MM.1S (cell line): ENCODE measurements around the gene TMEM123.
A peak's percentile ranks its signal among the peaks of the same experiment; 100 is the strongest.

Experiments used
- DNase-seq: peaks from one replicate; pipeline ENCODE4 v3.0.0-alpha.2; 2015
- H2AFZ ChIP-seq: fragments of 300-600 bp; sonication (generic); 2 replicates; pipeline ENCODE4 v1.6.0; 2016; ENCODE audit warnings: antibody characterized with exemption, low read length
- H3F3A ChIP-seq: fragments of 300-600 bp; sonication (generic); 2 replicates; pipeline ENCODE4 v1.6.1; 2016; ENCODE audit warnings: mild to moderate bottlenecking, antibody characterized with exemption, low read length, moderate library complexity, mixed read lengths; ENCODE audit not compliant: insufficient read depth
- H3K27ac ChIP-seq: fragments of 300-600 bp; sonication (generic); 2 replicates; pipeline ENCODE4 v1.5.1; 2016; ENCODE audit warnings: mild to moderate bottlenecking, low read length
- H3K27me3 ChIP-seq: fragments of 300-600 bp; sonication (generic); replicated peaks from 2 replicates; pipeline ENCODE4 v1.6.0; 2016; ENCODE audit warnings: low read length; ENCODE audit not compliant: insufficient read depth
- H3K36me3 ChIP-seq: fragments of 300-600 bp; sonication (generic); replicated peaks from 2 replicates; pipeline ENCODE4 v1.6.1; 2016; ENCODE audit warnings: mild to moderate bottlenecking, low read length, mixed read lengths; ENCODE audit not compliant: insufficient read depth
- H3K4me1 ChIP-seq: fragments of 300-600 bp; sonication (generic); 2 replicates; pipeline ENCODE4 v1.6.1; 2016; ENCODE audit warnings: low read length, mixed read lengths
- H3K4me2 ChIP-seq: fragments of 300-600 bp; sonication (generic); 2 replicates; pipeline ENCODE4 v1.6.0; 2016; ENCODE audit warnings: low read depth, low read length
- H3K4me3 ChIP-seq: fragments of 300-600 bp; sonication (generic); 2 replicates; pipeline ENCODE4 v1.5.1; 2016; ENCODE audit warnings: low read length, mixed read lengths
- H3K79me2 ChIP-seq: fragments of 300-600 bp; sonication (generic); 2 replicates; pipeline ENCODE4 v1.6.1; 2016; ENCODE audit warnings: mixed run types, low read length, mixed read lengths
- H3K9ac ChIP-seq: fragments of 300-600 bp; sonication (generic); 2 replicates; pipeline ENCODE4 v1.6.1; 2016; ENCODE audit warnings: low read length, mixed read lengths
- H3K9me2 ChIP-seq: fragments of 300-600 bp; sonication (generic); replicated peaks from 2 replicates; pipeline ENCODE4 v1.6.1; 2016; ENCODE audit warnings: mild to moderate bottlenecking, low read length, mixed read lengths; ENCODE audit not compliant: insufficient read depth
- H3K9me3 ChIP-seq: fragments of 300-600 bp; sonication (generic); replicated peaks from 2 replicates; pipeline ENCODE4 v1.6.1; 2016; ENCODE audit warnings: mild to moderate bottlenecking, low read length, mixed read lengths; ENCODE audit not compliant: insufficient read depth
- H4K20me1 ChIP-seq: fragments of 300-600 bp; sonication (generic); 2 replicates; pipeline ENCODE4 v1.6.1; 2016; ENCODE audit warnings: mild to moderate bottlenecking, low read length, moderate library complexity, mixed read lengths; ENCODE audit not compliant: insufficient read depth
- CTCF ChIP-seq: fragments of 300-600 bp; sonication (generic); IDR thresholded peaks from 2 replicates; pipeline ENCODE4 v1.5.1; 2016; ENCODE audit warnings: antibody characterized with exemption, low read length, mixed read lengths
- EZH2 ChIP-seq: fragments of 300-600 bp; sonication (generic); optimal IDR thresholded peaks from 2 replicates; pipeline ENCODE3; 2017; ENCODE audit warnings: low read depth, mild to moderate bottlenecking, antibody characterized with exemption, low read length, mixed read lengths
- EZH2phosphoT487 ChIP-seq: fragments of 300-600 bp; sonication (generic); IDR thresholded peaks from 2 replicates; pipeline ENCODE4 v1.6.1; 2018; ENCODE audit warnings: antibody characterized with exemption, low read length

Gene TMEM123

GRCh38 chr11:102451681-102452460, 694 bp downstream of the TMEM123 start:
- Histone ChIP-seq H3K4me1 (peaks cover 49% of the 10 kb centered on the region), H3K9ac (peak overlapping the region; percentile 98), H3K36me3 (no peaks in the 10 kb centered on the region), H3K27ac (peak overlapping the region; percentile 96), H3K4me3 (peak overlapping the region; percentile 95), H3K9me2 (no peaks in the 10 kb centered on the region), H3F3A (peaks cover 38% of the 10 kb centered on the region), H3K79me2 (peaks cover 55% of the 10 kb centered on the region), H3K4me2 (peak overlapping the region; percentile 73), H3K27me3 (no peaks in the 10 kb centered on the region), H2AFZ (peak overlapping the region; percentile 74), H4K20me1 (0 out of 2 replicates have a peak, but pooled peaks cover 2% of the 10 kb centered on the region), H3K9me3 (no peaks in the 10 kb centered on the region)
- TF ChIP-seq EZH2 (no peak), EZH2phosphoT487 (no peak), CTCF (peak; percentile 37; the same call in 1 of the 2 replicates)
- peak; percentile 89 for DNase-seq

- Histone ChIP-seq H3K79me2 (peaks cover 62% of the 10 kb centered on the region), H2AFZ (no peak overlapping the region), H3K4me1 (peaks cover 56% of the 10 kb centered on the region), H3K4me2 (peak overlapping the region; percentile 73), H3K9ac (peak overlapping the region; percentile 98), H4K20me1 (0 out of 2 replicates have a peak, but pooled peaks cover 2% of the 10 kb centered on the region), H3K4me3 (peak overlapping the region; percentile 95), H3K27me3 (no peaks in the 10 kb centered on the region), H3K9me2 (no peaks in the 10 kb centered on the region), H3K9me3 (no peaks in the 10 kb centered on the region), H3K27ac (peak overlapping the region; percentile 96), H3F3A (peaks cover 39% of the 10 kb centered on the region), H3K36me3 (0 out of 2 replicates have a peak, but pooled peaks cover under 1% of the 10 kb centered on the region)
- DNase-seq = no peak
- TF ChIP-seq EZH2phosphoT487 (no peak), CTCF (no peak), EZH2 (no peak)
Measured at GRCh38 chr11:102451041-102451680, 1.4 kb downstream of the TMEM123 start.

GRCh38 chr11:102449651-102450570, 2.7 kb downstream of the TMEM123 start:
- H2AFZ ChIP-seq = no peak overlapping the region
- no peaks in the 10 kb centered on the region for H3K27me3 ChIP-seq
- 0 out of 2 replicates have a peak, but pooled peaks cover 2% of the 10 kb centered on the region for H4K20me1 ChIP-seq
- no peaks in the 10 kb centered on the region for H3K9me2 ChIP-seq
- H3K9me3 ChIP-seq = no peaks in the 10 kb centered on the region
- TF ChIP-seq CTCF = no peak
- no peak for TF ChIP-seq EZH2
- no peak for TF ChIP-seq EZH2phosphoT487
- no peak for DNase-seq
- H3K9ac ChIP-seq = no peak overlapping the region
- peak overlapping the region; percentile 73 for H3K4me2 ChIP-seq
- peaks cover 9% of the 10 kb centered on the region; the same call in 1 of the 2 replicates for H3K36me3 ChIP-seq
- peaks cover 56% of the 10 kb centered on the region for H3K4me1 ChIP-seq
- peaks cover 75% of the 10 kb centered on the region for H3K79me2 ChIP-seq
- H3K4me3 ChIP-seq = peak overlapping the region; percentile 95; the same call in 1 of the 2 replicates
- H3F3A ChIP-seq = peaks cover 39% of the 10 kb centered on the region
- H3K27ac ChIP-seq = no peak overlapping the region
